Neural cell (in vitro differentiated cells): ENCODE measurements around the gene CARD18. TPM values are rescaled to one million over a fixed set of nuclear protein-coding genes. Genes with fewer than 3 reads are reported as not detected.

Experiments
- H2AFZ ChIP-seq: fragments of 200-600, 300-800 bp; sonication (generic), shearing (Covaris generic); 2 replicates; pipeline ENCODE4 v1.6.0; 2014; ENCODE audit warnings: low read depth, mild to moderate bottlenecking, antibody characterized with exemption, low read length, moderate library complexity
- H3F3A ChIP-seq: fragments of 200-600 bp; shearing (Covaris generic); 2 replicates; pipeline ENCODE4 v1.6.1; 2016; ENCODE audit warnings: mild to moderate bottlenecking, moderate library complexity, mixed read lengths, antibody characterized with exemption, low read length; ENCODE audit not compliant: insufficient read depth, poor library complexity, severe bottlenecking
- H3K27ac ChIP-seq: fragments of 200-600, 300-800 bp; sonication (generic), shearing (Covaris generic); 2 replicates; pipeline ENCODE4 v1.5.1; 2014; ENCODE audit warnings: mild to moderate bottlenecking, low read length, moderate library complexity
- H3K27me3 ChIP-seq: fragments of 300-800, 200-600 bp; sonication (generic), shearing (Covaris generic); 2 replicates; pipeline ENCODE4 v1.6.0; 2014; ENCODE audit warnings: mild to moderate bottlenecking, low read depth, low read length, moderate library complexity; ENCODE audit not compliant: insufficient read depth
- H3K36me3 ChIP-seq: fragments of 300-800, 200-600 bp; sonication (generic), shearing (Covaris generic); 2 replicates; pipeline ENCODE4 v1.5.1; 2014; ENCODE audit warnings: mild to moderate bottlenecking, antibody characterized with exemption, low read length, moderate library complexity; ENCODE audit not compliant: insufficient read depth
- H3K4me2 ChIP-seq: fragments of 300-800, 200-600 bp; sonication (generic), shearing (Covaris generic); 2 replicates; pipeline ENCODE4 v1.6.0; 2014; ENCODE audit warnings: mild to moderate bottlenecking, low read length
- H3K4me3 ChIP-seq: fragments of 300-800, 200-600 bp; sonication (generic), shearing (Covaris generic); 2 replicates; pipeline ENCODE4 v1.5.1; 2014; ENCODE audit warnings: mild to moderate bottlenecking, low read length, moderate library complexity
- H3K79me2 ChIP-seq: fragments of 200-600 bp; shearing (Covaris generic); replicated peaks from 2 replicates; pipeline ENCODE4 v1.6.0; 2014; ENCODE audit warnings: mild to moderate bottlenecking, low read length, moderate library complexity; ENCODE audit not compliant: insufficient read depth
- H3K9ac ChIP-seq: fragments of 300-800, 200-600 bp; sonication (generic), shearing (Covaris generic); 2 replicates; pipeline ENCODE4 v1.6.1; 2016; ENCODE audit warnings: mild to moderate bottlenecking, low read length, mixed read lengths
- H3K9me2 ChIP-seq: fragments of 200-600 bp; shearing (Covaris generic); 2 replicates; pipeline ENCODE4 v1.6.1; 2016; ENCODE audit warnings: mild to moderate bottlenecking, low read length, mixed read lengths; ENCODE audit not compliant: insufficient read depth
- H3K9me3 ChIP-seq: fragments of 200-600, 300-800 bp; sonication (generic), shearing (Covaris generic); 2 replicates; pipeline ENCODE4 v1.6.1; 2016; ENCODE audit warnings: mild to moderate bottlenecking, mixed run types, low read length, moderate library complexity, mixed read lengths
- H4K20me1 ChIP-seq: fragments of 200-600 bp; shearing (Covaris generic); 2 replicates; pipeline ENCODE4 v1.6.1; 2016; ENCODE audit warnings: mild to moderate bottlenecking, mixed run types; ENCODE audit not compliant: insufficient read depth
- CTCF ChIP-seq: fragments of 450-650 bp; IDR thresholded peaks from 2 replicates; pipeline ENCODE4 v1.5.1; 2014; ENCODE audit warnings: antibody characterized with exemption, mild to moderate bottlenecking, moderate library complexity; ENCODE audit not compliant: poor library complexity, severe bottlenecking
- EP300 ChIP-seq: fragments of 450-650 bp; conservative IDR thresholded peaks from 2 replicates; pipeline ENCODE4 v1.6.1; 2014; ENCODE audit warnings: antibody characterized with exemption, mild to moderate bottlenecking, moderate library complexity; ENCODE audit not compliant: poor library complexity, severe bottlenecking
- EZH2 ChIP-seq: fragments of 200-600, 300-800 bp; shearing (Covaris generic), sonication (generic); IDR thresholded peaks from 2 replicates; pipeline ENCODE4 v1.6.1; 2014; ENCODE audit warnings: antibody characterized with exemption, low read length, borderline replicate concordance, mild to moderate bottlenecking; ENCODE audit not compliant: insufficient read depth, poor library complexity, severe bottlenecking
- MXI1 ChIP-seq: fragments of 450-650 bp; conservative IDR thresholded peaks from 2 replicates; pipeline ENCODE4 v1.6.1; 2014; ENCODE audit warnings: antibody characterized with exemption, mild to moderate bottlenecking; ENCODE audit not compliant: poor library complexity, severe bottlenecking
- POLR2AphosphoS5 ChIP-seq: IDR thresholded peaks from 2 replicates; pipeline ENCODE4 v1.6.1; 2012
- RAD21 ChIP-seq: fragments of 450-650 bp; conservative IDR thresholded peaks from 2 replicates; pipeline ENCODE4 v1.6.1; 2014; ENCODE audit warnings: antibody characterized with exemption, mild to moderate bottlenecking, moderate library complexity
- REST ChIP-seq: IDR thresholded peaks from 2 replicates; pipeline ENCODE4 v1.6.1; 2012; ENCODE audit warnings: borderline replicate concordance
- SMC3 ChIP-seq: fragments of 450-650 bp; conservative IDR thresholded peaks from 2 replicates; pipeline ENCODE4 v1.6.1; 2014; ENCODE audit warnings: antibody characterized with exemption, mild to moderate bottlenecking, moderate library complexity; ENCODE audit not compliant: poor library complexity
- TAF1 ChIP-seq: IDR thresholded peaks from 2 replicates; pipeline ENCODE4 v1.6.1; 2012; ENCODE audit warnings: low read depth
- polyA plus RNA-seq: library from polyadenylated mRNA; depleted of rRNA; stranded (reverse); fragments of >200 nt; gene quantifications from 2 replicates; pipeline ENCODE4 v1.2.3, GENCODE V29; 2014

The CARD18 gene
- polyA plus RNA-seq, 1 donor from 2014 or later, result not detected

- Histone ChIP-seq H3K9ac (no peak overlapping the region), H3K4me3 (no peak overlapping the region), H3K27ac (no peak overlapping the region), H3K27me3 (no peaks in the 10 kb centered on the region), H3F3A (no peaks in the 10 kb centered on the region), H3K9me3 (no peaks in the 10 kb centered on the region), H3K9me2 (no peaks in the 10 kb centered on the region), H3K36me3 (no peaks in the 10 kb centered on the region), H3K4me2 (no peak overlapping the region), H2AFZ (no peak overlapping the region), H4K20me1 (no peaks in the 10 kb centered on the region), H3K79me2 (no peaks in the 10 kb centered on the region)
- no peak for TF ChIP-seq RAD21
- TF ChIP-seq SMC3, result no peak
- no peak for TF ChIP-seq EP300
- no peak for TF ChIP-seq TAF1
Measured at GRCh38 chr11:105155679-105156078, 16.1 kb upstream of the CARD18 start.

GRCh38 chr11:105153392-105153791 is 13.8 kb upstream of the CARD18 start:
- TF ChIP-seq MXI1 (no peak), REST (no peak), TAF1 (no peak), EZH2 (no peak), POLR2AphosphoS5 (no peak), RAD21 (no peak), EP300 (no peak), CTCF (no peak), SMC3 (no peak)
- H3K4me3 ChIP-seq, result no peak overlapping the region
- no peaks in the 10 kb centered on the region for H4K20me1 ChIP-seq
- H3K9me2 ChIP-seq, result no peaks in the 10 kb centered on the region
- no peak overlapping the region for H3K27ac ChIP-seq
- H2AFZ ChIP-seq, result no peak overlapping the region
- no peak overlapping the region for H3K9ac ChIP-seq
- H3K79me2 ChIP-seq, result no peaks in the 10 kb centered on the region
- no peaks in the 10 kb centered on the region for H3K36me3 ChIP-seq
- H3K9me3 ChIP-seq, result no peaks in the 10 kb centered on the region
- H3K4me2 ChIP-seq, result no peak overlapping the region
- no peaks in the 10 kb centered on the region for H3F3A ChIP-seq
- H3K27me3 ChIP-seq, result no peaks in the 10 kb centered on the region

- H2AFZ ChIP-seq, result no peak overlapping the region
- no peak overlapping the region for H3K9ac ChIP-seq
- H3K79me2 ChIP-seq, result no peaks in the 10 kb centered on the region
- no peak overlapping the region for H3K27ac ChIP-seq
- no peaks in the 10 kb centered on the region for H3K27me3 ChIP-seq
- no peak overlapping the region for H3K4me2 ChIP-seq
- no peaks in the 10 kb centered on the region for H3K9me2 ChIP-seq
- H3K4me3 ChIP-seq, result no peak overlapping the region
- H3K36me3 ChIP-seq, result no peaks in the 10 kb centered on the region
- TF ChIP-seq POLR2AphosphoS5 (no peak), SMC3 (no peak), RAD21 (no peak), TAF1 (no peak), CTCF (no peak), REST (no peak)
- no peaks in the 10 kb centered on the region for H3F3A ChIP-seq
- H3K9me3 ChIP-seq, result no peaks in the 10 kb centered on the region
- H4K20me1 ChIP-seq, result no peaks in the 10 kb centered on the region
Measured at GRCh38 chr11:105152560-105152959, 13.0 kb upstream of the CARD18 start.
